H1 (cell line): ENCODE results near the gene FIGNL2. TPM values are rescaled to one million over a fixed set of nuclear protein-coding genes. Genes with fewer than 3 reads are reported as not detected.

Source experiments
- CTCF ChIA-PET: fragments of 300-600 bp; sonication (Branson Sonifier 250); formaldehyde crosslinking; loops from one replicate; lab custom pipeline; 2021; ENCODE audit not compliant: partially characterized antibody; lab: Charles Lee
- POLR2A ChIA-PET: fragments of 300-600 bp; sonication (Branson Sonifier 250); formaldehyde crosslinking; loops from one replicate; lab custom pipeline; 2021; ENCODE audit warnings: inconsistent platforms; ENCODE audit not compliant: partially characterized antibody; lab: Charles Lee
- DNase-seq, 2 experiments: peaks; one replicate each; pipeline versions ENCODE4 v3.0.0 to v3.0.0-alpha.2; 2010 to 2022; ENCODE audit warnings: low spot score in 2 of 2, low read depth in 1 of 2, mixed read lengths in 1 of 2
- FAIRE-seq: peaks from 2 replicates; lab custom pipeline; 2011; peaks lifted over from hg19 to GRCh38; lab: Jason Lieb, UNC
- H2AFZ ChIP-seq: 2 replicates; pipeline ENCODE4 v1.8.1; 2012; ENCODE audit warnings: low read length, inconsistent platforms
- H2AK5ac ChIP-seq: 2 replicates; pipeline ENCODE4 v1.6.1; 2013; ENCODE audit warnings: low read depth, low read length
- H2BK120ac ChIP-seq: replicated peaks from 2 replicates; pipeline ENCODE3; 2013; ENCODE audit warnings: low read depth, low read length, inconsistent platforms
- H2BK12ac ChIP-seq: 2 replicates; pipeline ENCODE4 v1.6.1; 2013; ENCODE audit warnings: low read depth, low read length
- H2BK15ac ChIP-seq: 2 replicates; pipeline ENCODE4 v1.6.1; 2013; ENCODE audit warnings: low read length
- H2BK20ac ChIP-seq: 2 replicates; pipeline ENCODE4 v1.6.1; 2013; ENCODE audit warnings: low read length
- H2BK5ac ChIP-seq: 2 replicates; pipeline ENCODE4 v1.6.1; 2013; ENCODE audit warnings: low read depth, low read length
- H3K14ac ChIP-seq: 2 replicates; pipeline ENCODE4 v1.6.1; 2013; ENCODE audit warnings: inconsistent platforms; ENCODE audit not compliant: insufficient read length
- H3K18ac ChIP-seq: 2 replicates; pipeline ENCODE4 v1.6.1; 2013; ENCODE audit warnings: low read length; ENCODE audit errors: extremely low read depth
- H3K23ac ChIP-seq: 2 replicates; pipeline ENCODE4 v1.6.1; 2013; ENCODE audit warnings: inconsistent platforms; ENCODE audit not compliant: insufficient read length
- H3K23me2 ChIP-seq: 2 replicates; pipeline ENCODE4 v1.6.1; 2013; ENCODE audit warnings: low read depth, low read length
- H3K27ac ChIP-seq: 2 replicates; pipeline ENCODE4 v1.6.1; 2011; ENCODE audit warnings: low read depth, low read length, inconsistent platforms
- H3K27me3 ChIP-seq, 4 experiments: replicated peaks in 1 of 4; 1 replicate in 1 of 4; 2 replicates in 3 of 4; pipeline versions ENCODE4 v1.6.1 to v1.8.1; 2011 to 2013; ENCODE audit warnings: low read length in 3 of 4, mild to moderate bottlenecking in 3 of 4, inconsistent platforms in 2 of 4, mixed read lengths in 2 of 4, moderate library complexity in 1 of 4; ENCODE audit not compliant: control insufficient read depth in 3 of 4, insufficient read depth in 3 of 4; ENCODE audit errors: extremely low read depth in 1 of 4
- H3K36me3 ChIP-seq, 4 experiments: 2 replicates each; pipeline versions ENCODE4 v1.6.1 to v1.8.1; 2011 to 2013; ENCODE audit warnings: mild to moderate bottlenecking in 4 of 4, low read length in 3 of 4, moderate library complexity in 2 of 4, control low read depth in 1 of 4, inconsistent platforms in 1 of 4; ENCODE audit not compliant: insufficient read depth in 4 of 4, control insufficient read depth in 2 of 4
- H3K4ac ChIP-seq: replicated peaks from 2 replicates; pipeline ENCODE3; 2013; ENCODE audit warnings: low read length, low read depth, mixed read lengths, inconsistent platforms; ENCODE audit not compliant: insufficient read length
- H3K4me1 ChIP-seq, 4 experiments: replicated peaks in 1 of 4; 1 replicate in 1 of 4; 2 replicates in 3 of 4; pipeline versions ENCODE4 v1.6.1 to v1.8.1; 2011 to 2013; ENCODE audit warnings: low read length in 3 of 4, inconsistent platforms in 2 of 4, mixed read lengths in 1 of 4; ENCODE audit not compliant: insufficient read depth in 4 of 4, control insufficient read depth in 3 of 4
- H3K4me2 ChIP-seq, 2 experiments: 2 replicates each; pipeline versions ENCODE4 v1.6.1 to v1.8.1; 2011 to 2013; ENCODE audit warnings: low read depth in 2 of 2, low read length in 2 of 2, control low read depth in 1 of 2, inconsistent platforms in 1 of 2, mild to moderate bottlenecking in 1 of 2; ENCODE audit not compliant: insufficient read depth in 1 of 2
- H3K4me3 ChIP-seq, 4 experiments: fragments of 200-600, 300-600 bp in 1 of 4; sonication (generic), shearing (Covaris generic), sonication (Bioruptor Twin) in 1 of 4; 2 replicates each; pipeline versions ENCODE4 v1.5.1 to v1.8.1; 2011 to 2016; ENCODE audit warnings: low read length in 4 of 4, low read depth in 3 of 4, control low read depth in 2 of 4, inconsistent platforms in 2 of 4, mild to moderate bottlenecking in 2 of 4, mixed read lengths in 1 of 4, moderate library complexity in 1 of 4; ENCODE audit not compliant: insufficient read depth in 2 of 4; ENCODE audit errors: extremely low read depth in 1 of 4
- H3K56ac ChIP-seq: replicated peaks from 2 replicates; pipeline ENCODE3; 2013; ENCODE audit warnings: low read depth, mild to moderate bottlenecking, mixed read lengths, low read length, inconsistent platforms; ENCODE audit not compliant: insufficient read length
- H3K79me1 ChIP-seq: 2 replicates; pipeline ENCODE4 v1.6.1; 2013; ENCODE audit warnings: low read depth, low read length, control low read depth
- H3K79me2 ChIP-seq, 2 experiments: 2 replicates each; pipeline versions ENCODE4 v1.6.1 to v1.8.1; 2012 to 2013; ENCODE audit warnings: low read length in 2 of 2, mild to moderate bottlenecking in 2 of 2, inconsistent platforms in 1 of 2; ENCODE audit not compliant: insufficient read depth in 2 of 2, control insufficient read depth in 1 of 2
- H3K9ac ChIP-seq, 4 experiments: replicated peaks in 1 of 4; 1 replicate in 1 of 4; 2 replicates in 3 of 4; pipeline versions ENCODE4 v1.6.1 to v1.8.1; 2011 to 2013; ENCODE audit warnings: low read depth in 3 of 4, low read length in 3 of 4, control low read depth in 2 of 4, mild to moderate bottlenecking in 2 of 4, moderate library complexity in 2 of 4, inconsistent platforms in 1 of 4; ENCODE audit errors: extremely low read depth in 1 of 4
- H3K9me3 ChIP-seq, 2 experiments: 2 replicates each; pipeline versions ENCODE4 v1.6.1 to v1.8.1; 2012 to 2013; ENCODE audit warnings: mild to moderate bottlenecking in 2 of 2, moderate library complexity in 2 of 2, control low read depth in 1 of 2, inconsistent platforms in 1 of 2, low read depth in 1 of 2, low read length in 1 of 2, mixed read lengths in 1 of 2; ENCODE audit not compliant: insufficient read depth in 2 of 2
- H4K20me1 ChIP-seq, 2 experiments: replicated peaks in 1 of 2; 2 replicates each; pipeline versions ENCODE3 to v1.8.1; 2011 to 2013; ENCODE audit warnings: inconsistent platforms in 2 of 2, low read length in 2 of 2, mild to moderate bottlenecking in 1 of 2; ENCODE audit not compliant: insufficient read depth in 2 of 2, control insufficient read depth in 1 of 2
- H4K5ac ChIP-seq: 2 replicates; pipeline ENCODE4 v1.6.1; 2013; ENCODE audit warnings: low read length, low read depth, mixed read lengths, inconsistent platforms; ENCODE audit not compliant: insufficient read length
- H4K8ac ChIP-seq: 2 replicates; pipeline ENCODE4 v1.8.0; 2013; ENCODE audit warnings: mild to moderate bottlenecking, moderate library complexity, low read length, inconsistent platforms; ENCODE audit not compliant: insufficient read depth; ENCODE audit errors: extremely low read depth
- H4K91ac ChIP-seq: replicated peaks from 2 replicates; pipeline ENCODE3; 2013; ENCODE audit warnings: low read length, mixed read lengths, inconsistent platforms; ENCODE audit not compliant: insufficient read length
- POLR2A ChIP-seq, 2 experiments: IDR thresholded peaks; 1 replicate in 1 of 2; 2 replicates in 1 of 2; pipeline ENCODE4 v1.6.1; 2011; ENCODE audit warnings: low read depth in 2 of 2, low read length in 2 of 2, mild to moderate bottlenecking in 2 of 2; ENCODE audit errors: control extremely low read depth in 1 of 2
- RNF2 ChIP-seq: fragments of 200-900, 300-1000 bp; sonication (generic); IDR thresholded peaks from 2 replicates; pipeline ENCODE4 v1.7.1; 2016; ENCODE audit warnings: borderline replicate concordance, low read depth, mild to moderate bottlenecking, antibody characterized with exemption, low read length; ENCODE audit not compliant: poor library complexity, severe bottlenecking; ENCODE audit errors: missing control alignments
- SIX5 ChIP-seq: IDR thresholded peaks from 2 replicates; pipeline ENCODE4 v1.6.1; 2011; ENCODE audit warnings: mild to moderate bottlenecking, low read depth, low read length
- SP1 ChIP-seq: IDR thresholded peaks from 2 replicates; pipeline ENCODE4 v1.6.1; 2011; ENCODE audit warnings: low read depth, low read length
- WGBS, 2 experiments: shearing (Covaris generic) in 1 of 2; methylation state at CpG; one replicate each; pipeline versions ENCODE4 v1.1.6 to v1.1.7; 2013 to 2015; ENCODE audit warnings: low lambda C conversion rate in 2 of 2, mixed read lengths in 2 of 2, inconsistent platforms in 1 of 2, low coverage in 1 of 2, missing lambda C conversion rate in 1 of 2; ENCODE audit not compliant: insufficient replicate concordance in 2 of 2, insufficient coverage in 1 of 2, insufficient read length in 1 of 2; ENCODE audit errors: extremely low coverage in 1 of 2, missing lambda C conversion rate in 1 of 2; 5-methylcytosine and 5-hydroxymethylcytosine counted together
- polyA plus RNA-seq, 7 experiments: library from polyadenylated mRNA; depleted of rRNA in 3 of 7; stranded (reverse) in 5 of 7; unstranded in 2 of 7; fragments of >200 nt in 5 of 7; fragments of 200-250 nt in 2 of 7; gene quantifications; 1 replicate in 5 of 7; 2 replicates in 1 of 7; 4 replicates in 1 of 7; pipeline versions ENCODE4 v1.2.1 to v1.2.3, GENCODE V29; 2011 to 2013; ENCODE audit warnings: missing spikeins in 2 of 7, mixed read lengths in 2 of 7
- total RNA-seq: library from RNA; stranded (reverse); fragmentation: NEBNext Ultra II Directional; extraction: Animal tissue kit (Norgen Biotek cat#: 25700); gene quantifications from 2 replicates; pipeline ENCODE4 v1.2.1, GENCODE V29; 2021

Gene FIGNL2
- total and polyA plus RNA-seq, 2 of the 8 experiments (the other 6 are each of a cell fraction or from before 2014, with no cell fraction given) = 6.5 to 7.1 TPM

DNA sequence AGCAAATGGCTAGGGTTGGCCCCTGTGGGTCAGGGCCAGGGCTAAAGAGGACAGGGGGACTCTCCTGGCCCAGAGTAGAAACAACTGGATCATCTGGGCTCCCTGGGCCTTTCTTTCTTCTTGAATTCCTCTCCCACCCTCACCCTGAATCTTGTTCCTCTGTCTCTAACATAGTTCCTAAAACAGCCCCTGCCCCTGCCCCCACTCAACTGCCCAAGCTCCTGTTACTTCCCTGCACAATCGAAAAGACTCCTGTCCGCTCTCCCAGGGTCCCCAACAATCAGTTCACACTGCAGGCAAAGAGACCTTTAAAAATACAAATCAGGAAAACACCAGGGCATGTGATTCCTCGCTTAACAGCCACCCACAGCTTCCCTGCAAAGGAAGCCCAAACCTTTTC lies 21.4 kb upstream of the FIGNL2 start:
- no peak overlapping the region for H3K14ac ChIP-seq
- no peak for DNase-seq
- H2AK5ac ChIP-seq = no peak overlapping the region
- H3K27ac ChIP-seq = no peak overlapping the region
- TF ChIP-seq SIX5 = no peak
- TF ChIP-seq POLR2A (IDR thresholded peaks at IDR 0.05; ENCODE audit: control extremely low read depth in 1 of 2, low read depth in 2 of 2, low read length in 2 of 2) = no peak
- TF ChIP-seq SP1 = no peak
- no peak for TF ChIP-seq RNF2
- H2BK5ac ChIP-seq = peak overlapping the region; percentile 35; the same call in 1 of the 2 replicates
- no peak overlapping the region for H2BK20ac ChIP-seq
- no peaks in the 10 kb centered on the region for H3K79me1 ChIP-seq
- H3K23me2 ChIP-seq = peaks cover 12% of the 10 kb centered on the region; the same call in 1 of the 2 replicates
- peak overlapping the region; percentile 36; the same call in 1 of the 2 replicates for H2AFZ ChIP-seq
- WGBS, 2 experiments = 31% methylated on average over 3 of the region's 3 CpGs; no CpG with 5 or more reads in 1 of the 2 experiments
- peaks cover 12 to 42% (median 30%) of the 10 kb centered on the region in 4 experiments for H3K4me1 ChIP-seq
- POLR2A ChIA-PET = interaction anchor here (0.9 to 11.2 kb wide), 6 partner anchors 8 to 69 kb away, joined by 3 to 107 read pairs (median 3); partner anchors contain the start of gene FIGNL2
- H3K18ac ChIP-seq = peak overlapping the region; percentile 83; the same call in 1 of the 2 replicates
- H2BK15ac ChIP-seq = peak overlapping the region; percentile 81
- H2BK12ac ChIP-seq = peak overlapping the region; percentile 90
- H4K8ac ChIP-seq = peak overlapping the region; percentile 81; the same call in 1 of the 2 replicates
- H3K4ac ChIP-seq = no peak overlapping the region
- peak overlapping the region; percentile 25 for H4K91ac ChIP-seq
- H4K20me1 ChIP-seq = no peaks in the 10 kb centered on the region
- H3K27me3 ChIP-seq = peaks cover 0 to 29% (median 24%) of the 10 kb centered on the region in 4 experiments; a peak in 6 of 7 replicates
- H2BK120ac ChIP-seq = no peak overlapping the region
- no peak overlapping the region for H3K56ac ChIP-seq
- H3K4me3 ChIP-seq = peak overlapping the region in 3 of 4 experiments; percentile 66 to 85 (median 73); a peak in 5 of 8 replicates
- H3K9me3 ChIP-seq = no peaks in the 10 kb centered on the region
- no peak overlapping the region for H4K5ac ChIP-seq
- H3K4me2 ChIP-seq = peak overlapping the region; percentile 95 to 96
- H3K9ac ChIP-seq = no peak overlapping the region; a peak in 1 of 7 replicates
- H3K79me2 ChIP-seq = no peaks in the 10 kb centered on the region
- CTCF ChIA-PET = interaction anchor here (0.6 to 10.6 kb wide), 11 partner anchors 9 to 1388 kb away, joined by 3 to 139 read pairs (median 14); partner anchors contain the start of gene ANKRD33
- no peak overlapping the region for H3K23ac ChIP-seq
- no peak for FAIRE-seq
- H3K36me3 ChIP-seq = no peaks in the 10 kb centered on the region
